Measurements from ENCODE around the gene HDAC9.

The HDAC9 gene

DNA sequence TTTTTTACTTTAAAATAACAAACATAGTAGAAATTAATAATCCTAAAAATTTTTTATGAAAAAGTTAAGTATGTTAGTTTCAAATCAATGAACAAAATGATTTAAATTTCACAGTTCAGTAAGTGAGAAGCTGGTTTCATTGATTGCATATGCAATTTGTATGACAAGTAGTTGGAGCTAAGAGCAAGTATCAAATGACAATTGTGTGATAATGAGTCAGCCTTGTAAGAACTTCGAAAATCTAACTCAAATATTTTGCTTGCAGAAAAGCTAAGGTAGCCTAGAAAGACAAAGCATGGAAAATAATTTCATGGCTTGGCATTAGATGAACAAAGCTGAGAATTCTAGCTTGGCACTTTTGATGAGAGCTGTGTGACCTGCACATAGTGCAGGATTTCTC is 111.5 kb downstream of the HDAC9 start:
- DNase-seq: no peak

GRCh38 chr7:18610331-18610948 is 114.9 kb downstream of the HDAC9 start:
- DNase-seq: peak; percentile 64

DNA sequence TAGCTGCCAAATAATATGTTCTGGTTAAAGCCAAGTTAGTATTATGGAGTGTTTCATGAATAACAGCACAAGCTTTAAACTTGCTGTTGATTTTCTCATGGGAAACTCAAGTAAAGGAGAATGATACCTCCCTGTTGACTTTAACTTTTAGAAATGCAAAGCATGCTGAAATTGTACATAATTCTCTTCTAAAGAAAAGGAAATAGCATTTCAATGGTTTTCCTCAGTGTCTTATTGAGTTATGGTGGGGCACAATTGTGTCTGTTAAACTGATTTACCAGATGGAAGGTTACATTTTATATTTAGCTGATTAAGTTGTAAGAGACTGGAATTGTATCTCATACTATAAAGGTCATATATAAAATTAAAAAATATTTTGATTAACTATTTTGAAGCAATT is 119.3 kb downstream of the HDAC9 start:
- DNase-seq: no peak

DNA sequence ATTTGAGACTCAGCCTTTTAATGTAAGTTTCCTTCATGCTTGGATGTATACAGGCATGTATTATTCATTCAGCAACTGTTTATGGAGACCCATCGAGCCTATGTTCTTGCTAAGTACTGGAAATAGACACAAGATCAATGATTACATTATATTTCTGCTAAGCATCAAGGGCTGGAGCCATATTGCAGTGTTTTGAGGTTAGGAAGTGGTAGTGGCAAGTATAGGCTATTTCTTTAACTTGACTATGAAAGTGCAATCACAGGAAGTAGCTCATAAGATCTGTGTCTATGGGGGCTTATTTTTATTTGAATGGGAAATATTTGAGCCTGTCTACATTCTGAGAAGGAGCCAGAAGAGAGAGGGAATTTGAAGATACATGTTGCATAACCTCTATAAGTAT is 123.8 kb downstream of the HDAC9 start:
- no peak for DNase-seq

DNA sequence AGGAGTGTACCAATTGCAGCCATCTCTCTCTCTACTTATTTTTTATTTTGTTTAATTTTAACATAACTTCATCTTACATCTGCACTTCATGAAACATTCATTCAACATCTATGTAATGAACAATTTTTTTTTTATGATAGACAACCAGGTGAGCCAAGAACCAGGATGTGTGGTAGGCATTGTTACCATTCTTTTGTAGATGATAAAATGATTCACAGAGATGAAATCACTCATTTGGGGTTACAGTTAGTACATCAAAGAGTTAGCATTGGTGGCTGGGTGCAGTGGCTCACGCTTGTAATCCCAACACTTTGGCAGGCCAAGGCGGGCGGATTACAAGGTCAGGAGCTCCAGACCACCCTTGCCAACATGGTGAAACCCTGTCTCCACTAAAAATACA is 127.8 kb downstream of the HDAC9 start:
- DNase-seq: no peak

DNA sequence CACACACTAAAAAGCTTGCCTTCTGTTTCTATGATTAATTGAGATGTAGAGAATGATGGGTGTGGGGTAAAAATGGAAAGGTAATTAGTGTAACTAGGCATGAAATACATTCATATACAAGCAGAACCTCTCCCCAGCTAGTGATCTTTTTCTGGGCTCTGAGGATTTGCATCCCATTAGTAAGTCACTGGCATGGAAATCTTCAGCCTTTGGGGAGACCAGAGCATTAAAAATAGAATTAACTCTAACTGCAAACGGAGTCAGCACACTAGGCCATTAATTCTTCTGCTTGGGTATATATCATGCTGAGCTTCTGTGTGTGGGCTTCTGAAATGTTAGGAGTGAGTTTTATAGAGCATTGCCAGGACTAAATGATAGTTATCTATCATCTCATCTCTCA is 128.9 kb downstream of the HDAC9 start:
- DNase-seq: no peak

GRCh38 chr7:18626086-18626485 is 130.5 kb downstream of the HDAC9 start:
- DNase-seq: no peak

- DNase-seq: no peak
Observed at GRCh38 chr7:18626717-18627116, 131.2 kb downstream of the HDAC9 start.

- DNase-seq: no peak
Observed at GRCh38 chr7:18637516-18637915, 142.0 kb downstream of the HDAC9 start.

- no peak for DNase-seq
Observed at GRCh38 chr7:18638594-18639452, 143.3 kb downstream of the HDAC9 start.

DNA sequence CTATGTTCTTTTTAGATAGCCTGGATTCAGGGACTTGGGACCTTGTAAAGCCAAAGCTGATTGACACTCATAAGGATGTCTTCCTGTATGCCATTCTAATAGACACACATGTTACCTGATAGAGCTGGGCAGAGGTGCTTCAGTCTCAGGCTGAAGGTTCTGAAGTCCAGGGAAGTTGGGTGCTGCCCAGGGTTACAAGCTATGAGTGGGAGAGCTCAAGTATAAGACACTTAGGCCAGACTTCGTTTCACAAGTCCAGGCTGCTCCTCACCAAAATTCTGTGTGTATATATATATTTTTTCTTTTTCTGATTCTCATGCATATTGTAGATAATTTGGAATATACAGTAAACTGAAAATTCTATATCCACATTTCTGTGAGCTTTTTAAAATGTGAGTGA is 144.2 kb downstream of the HDAC9 start:
- DNase-seq: no peak

- no peak for DNase-seq
Observed at GRCh38 chr7:18644981-18645380, 149.4 kb downstream of the HDAC9 start.

- no peak for DNase-seq
Observed at GRCh38 chr7:18647582-18647981, 152.0 kb downstream of the HDAC9 start.

DNA sequence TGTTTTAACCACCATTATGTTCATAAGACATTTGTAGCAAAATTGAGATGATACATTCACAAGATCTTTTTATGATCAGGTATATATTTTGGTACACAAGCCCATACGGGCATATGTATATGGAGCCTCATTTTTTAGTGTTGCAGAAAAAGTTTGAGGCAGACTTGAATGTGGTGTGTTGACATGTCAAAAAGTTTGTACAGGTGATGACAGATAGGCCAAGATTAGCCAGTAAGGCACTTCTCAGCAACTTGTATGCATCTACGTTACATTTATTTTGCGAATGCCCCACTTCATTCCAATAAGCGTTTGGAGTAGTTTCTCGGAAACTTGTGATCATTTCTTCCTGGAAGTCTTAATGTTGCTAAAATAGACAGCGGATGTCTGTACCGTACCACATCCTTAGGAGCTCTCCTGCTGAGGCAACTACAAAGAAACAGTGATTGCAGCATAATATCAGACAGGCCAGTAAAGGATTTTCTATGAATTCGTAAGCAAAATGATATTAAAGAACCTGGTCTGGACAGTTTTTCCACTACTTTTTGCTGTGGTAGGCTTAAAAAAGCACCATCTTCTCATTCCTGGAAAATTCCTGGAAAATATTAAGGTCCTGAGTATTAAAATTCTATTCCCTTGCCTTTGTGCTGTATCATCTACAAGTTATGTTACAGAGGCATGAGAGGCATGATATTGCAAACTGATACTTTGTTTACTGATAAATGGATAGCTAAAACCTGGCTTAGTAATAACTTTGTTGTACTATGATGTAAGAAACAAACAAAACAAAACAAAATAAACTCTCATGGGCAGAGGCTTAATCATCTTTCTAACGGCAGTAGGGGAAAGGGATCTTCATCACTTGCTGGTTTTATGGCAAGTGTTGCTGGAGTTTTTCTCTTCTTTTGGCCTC is 153.6 kb downstream of the HDAC9 start:
- no peak for DNase-seq

DNA sequence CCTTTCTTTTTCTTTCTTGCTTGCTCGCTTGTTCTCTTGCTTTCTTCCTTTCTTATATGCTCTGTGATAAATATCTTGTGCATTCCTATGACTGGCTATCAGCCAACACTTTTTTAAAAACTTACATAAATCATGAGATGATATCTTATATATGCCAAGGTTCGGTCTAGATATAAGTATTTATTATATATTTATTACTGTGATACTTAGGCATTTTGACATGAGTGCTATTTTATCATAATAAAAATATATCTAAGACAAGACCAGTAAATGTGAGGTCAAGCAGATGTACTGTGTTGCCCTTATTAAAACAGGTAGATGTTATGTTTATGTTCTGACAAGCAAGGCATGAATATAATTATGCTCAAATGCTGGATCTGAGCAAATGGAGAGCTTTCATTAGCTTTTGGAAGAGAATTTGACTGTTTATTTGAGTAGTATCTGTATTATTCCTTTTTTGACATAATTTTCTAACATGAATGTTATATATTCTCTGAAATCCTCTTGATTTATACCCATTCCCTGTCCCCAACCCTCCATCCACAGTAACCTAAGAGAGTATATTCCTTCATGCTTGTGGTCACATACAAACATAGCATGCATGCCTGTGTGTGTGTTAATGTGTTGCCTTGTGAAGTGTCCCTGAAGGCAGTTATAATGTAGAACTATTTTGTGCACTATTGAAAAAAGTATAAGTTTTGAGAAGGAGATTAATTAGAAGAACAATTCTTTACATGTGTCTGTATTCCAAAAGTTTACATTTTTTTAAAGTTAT is 158.0 kb downstream of the HDAC9 start:
- no peak for DNase-seq

DNA sequence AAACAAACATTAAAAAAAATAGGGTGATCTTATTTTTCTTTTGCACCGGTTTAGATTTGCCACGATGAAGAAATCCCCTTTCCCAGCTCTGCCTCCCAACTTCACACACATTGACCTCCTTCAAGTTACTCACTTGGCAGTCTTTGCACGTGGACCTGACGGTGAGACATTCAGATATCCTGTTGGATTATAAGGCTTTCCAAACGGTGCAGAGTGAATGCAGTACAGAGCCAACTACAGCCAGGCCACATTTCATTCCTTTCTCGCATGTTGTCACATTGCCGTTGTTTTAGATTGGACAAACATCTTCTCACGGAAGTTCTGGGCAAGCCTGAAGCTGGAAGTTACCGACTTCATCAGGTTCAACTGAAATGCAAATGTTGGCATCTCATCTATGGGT is 159.2 kb downstream of the HDAC9 start:
- no peak for DNase-seq

- no peak for DNase-seq
Observed at GRCh38 chr7:18655506-18655905, 160.0 kb downstream of the HDAC9 start.

- no peak for DNase-seq
Observed at GRCh38 chr7:18655912-18656311, 160.4 kb downstream of the HDAC9 start.

- DNase-seq: no peak
Observed at GRCh38 chr7:18656362-18656761, 160.8 kb downstream of the HDAC9 start.

DNA sequence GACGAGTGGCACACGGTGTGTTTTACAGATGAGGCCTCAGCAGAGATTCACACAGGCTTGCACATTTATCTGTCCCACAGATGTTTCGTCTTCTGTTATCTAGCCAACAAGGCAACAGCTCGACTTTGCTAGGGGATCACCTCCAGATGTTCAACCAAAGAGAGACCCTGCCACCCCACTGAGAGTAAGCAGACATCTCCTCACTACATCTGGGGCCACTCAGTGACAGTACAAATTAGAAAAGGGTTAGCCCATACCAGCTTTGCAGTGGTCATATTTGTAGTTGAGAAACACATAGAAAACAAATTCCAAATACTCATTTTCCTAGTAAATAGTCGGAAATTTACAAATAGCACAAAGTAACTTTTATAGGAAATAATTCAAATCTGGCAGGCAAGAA is 164.2 kb downstream of the HDAC9 start:
- no peak for DNase-seq

- DNase-seq: no peak
Observed at GRCh38 chr7:18663321-18663720, 167.8 kb downstream of the HDAC9 start.

DNA sequence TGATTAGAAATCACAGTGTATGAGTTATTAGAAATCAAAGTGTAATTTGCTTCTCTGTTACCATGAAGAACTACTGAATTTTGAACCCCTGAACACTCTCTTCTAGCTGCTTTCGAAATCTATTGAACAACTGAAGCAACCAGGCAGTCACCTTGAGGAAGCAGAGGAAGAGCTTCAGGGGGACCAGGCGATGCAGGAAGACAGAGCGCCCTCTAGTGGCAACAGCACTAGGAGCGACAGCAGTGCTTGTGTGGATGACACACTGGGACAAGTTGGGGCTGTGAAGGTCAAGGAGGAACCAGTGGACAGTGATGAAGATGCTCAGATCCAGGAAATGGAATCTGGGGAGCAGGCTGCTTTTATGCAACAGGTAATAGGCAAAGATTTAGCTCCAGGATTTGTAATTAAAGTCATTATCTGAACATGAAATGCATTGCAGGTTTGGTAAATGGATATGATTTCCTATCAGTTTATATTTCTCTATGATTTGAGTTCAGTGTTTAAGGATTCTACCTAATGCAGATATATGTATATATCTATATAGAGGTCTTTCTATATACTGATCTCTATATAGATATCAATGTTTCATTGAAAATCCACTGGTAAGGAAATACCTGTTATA is 170.7 kb downstream of the HDAC9 start:
- peak; percentile 90 for DNase-seq
